ENCODE results near the gene ATG2B. TPM values are rescaled to one million over a fixed set of nuclear protein-coding genes. Genes with fewer than 3 reads are reported as not detected.
A peak's percentile ranks its signal among the peaks of the same experiment; 100 is the strongest.

ATG2B gene
- polyA plus RNA-seq, 4 donors, result 23.4 to 48.9 (median 35.0) TPM

DNA sequence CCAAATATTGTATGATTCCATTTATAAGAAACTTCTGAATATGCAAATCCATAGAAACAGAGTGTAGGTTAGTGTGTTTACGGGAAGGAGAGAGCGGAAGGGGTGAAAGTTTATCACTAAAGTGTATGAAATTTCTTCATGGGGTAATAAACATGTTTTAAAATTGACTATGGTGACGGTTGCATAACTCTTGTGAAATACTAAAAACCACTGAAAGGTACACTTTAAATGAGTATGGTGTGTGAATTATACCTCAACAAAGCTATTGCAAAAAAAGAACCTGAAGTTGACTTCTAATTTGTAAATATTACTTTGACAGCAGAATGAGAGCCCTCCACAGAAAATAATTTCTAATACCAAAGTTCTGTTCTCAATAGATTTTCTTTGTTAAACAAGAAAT lies 47.1 kb downstream of the ATG2B start:
- DNase-seq (ENCODE audit: low read depth in 4 of 4, low spot score in 2 of 4), result no peak

GRCh38 chr14:96310906-96311305 lies 52.2 kb downstream of the ATG2B start:
- DNase-seq (ENCODE audit: low read depth in 4 of 4, low spot score in 2 of 4), result no peak

GRCh38 chr14:96309896-96310330 lies 53.2 kb downstream of the ATG2B start:
- DNase-seq (ENCODE audit: low read depth in 4 of 4, low spot score in 2 of 4), result no peak

- peak in 1 of 4 donors; percentile 24 for DNase-seq (ENCODE audit: low read depth in 4 of 4, low spot score in 2 of 4)
Measured at GRCh38 chr14:96309133-96309895, 53.8 kb downstream of the ATG2B start.

DNA sequence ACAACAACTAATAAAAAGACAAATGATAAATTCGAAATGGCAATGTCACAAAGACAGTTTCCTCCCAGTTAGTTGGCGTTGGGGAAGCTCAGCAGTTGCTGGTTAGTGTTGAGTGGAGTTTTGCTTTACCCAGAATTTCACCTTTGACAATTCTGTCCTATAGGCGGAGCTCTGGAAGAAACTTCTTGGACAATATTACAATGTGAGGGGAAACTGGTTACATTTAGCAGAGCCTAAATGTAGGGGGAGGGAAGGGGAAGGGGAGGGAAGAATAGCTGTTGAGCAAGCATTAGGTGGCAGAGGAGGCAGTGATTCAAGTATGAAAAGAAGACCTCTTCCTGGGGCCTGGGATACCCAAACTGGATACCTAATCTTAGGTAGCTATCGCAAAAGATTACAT lies 55.7 kb downstream of the ATG2B start:
- no peak for DNase-seq (ENCODE audit: low read depth in 4 of 4, low spot score in 2 of 4)

DNA sequence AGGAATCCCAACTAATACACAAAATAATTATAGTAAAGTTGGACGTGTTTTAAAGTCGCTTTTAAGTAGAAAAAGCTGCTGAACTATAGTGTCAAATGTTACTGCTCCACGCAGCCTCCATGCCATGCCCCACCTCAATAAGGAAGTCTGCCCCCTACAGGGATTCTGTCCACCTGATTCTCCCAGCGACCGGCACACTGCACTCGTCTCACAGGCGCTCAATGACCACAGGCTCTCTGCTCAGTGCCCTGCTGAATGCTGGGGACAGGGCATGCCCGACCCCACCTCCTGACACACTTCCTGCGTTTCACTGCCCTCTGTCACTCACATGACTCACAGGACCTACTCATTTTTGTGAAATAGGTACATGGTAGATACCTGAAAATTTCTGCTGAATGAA lies 58.2 kb downstream of the ATG2B start:
- DNase-seq (ENCODE audit: low read depth in 4 of 4, low spot score in 2 of 4), result no peak

DNA sequence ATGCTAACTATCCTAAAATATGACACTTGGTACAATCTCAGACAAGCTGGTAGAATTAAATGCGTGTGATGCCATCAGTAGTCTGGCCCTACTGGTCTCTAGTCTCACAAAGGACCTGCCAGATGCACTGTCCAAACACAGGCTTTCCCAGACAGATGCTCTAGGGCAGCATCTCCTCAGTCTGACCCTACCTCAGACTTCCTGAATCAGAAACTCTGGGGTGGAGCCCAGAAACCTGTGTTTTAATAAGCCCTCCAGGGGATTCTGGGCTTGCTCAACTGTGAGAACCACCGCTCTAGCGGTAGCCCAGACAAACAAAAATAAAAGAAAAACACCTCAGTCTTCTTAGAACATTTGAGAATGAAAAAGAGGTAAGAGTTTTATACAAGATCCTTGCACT lies 59.2 kb downstream of the ATG2B start:
- DNase-seq (ENCODE audit: low read depth in 4 of 4, low spot score in 2 of 4), result no peak

DNA sequence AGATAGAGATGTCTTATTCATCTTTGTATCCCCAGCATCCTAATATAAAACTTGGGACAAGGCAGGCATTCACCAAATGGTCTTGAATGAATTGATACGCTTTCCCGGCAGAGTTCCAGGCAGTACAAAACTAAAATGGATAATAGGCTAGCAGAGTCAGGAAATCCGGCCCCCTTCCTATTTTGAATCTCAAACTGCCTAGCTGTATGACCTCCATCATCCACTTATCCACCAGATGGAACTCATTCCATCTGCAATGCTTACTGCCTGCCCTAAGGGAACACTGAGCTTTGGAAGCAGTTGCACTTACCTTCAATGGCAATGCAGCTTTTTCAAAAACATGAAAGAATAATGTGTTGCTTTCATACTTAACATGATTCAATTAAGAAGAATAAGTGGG lies 63.7 kb downstream of the ATG2B start:
- DNase-seq (ENCODE audit: low read depth in 4 of 4, low spot score in 2 of 4), result no peak

DNA sequence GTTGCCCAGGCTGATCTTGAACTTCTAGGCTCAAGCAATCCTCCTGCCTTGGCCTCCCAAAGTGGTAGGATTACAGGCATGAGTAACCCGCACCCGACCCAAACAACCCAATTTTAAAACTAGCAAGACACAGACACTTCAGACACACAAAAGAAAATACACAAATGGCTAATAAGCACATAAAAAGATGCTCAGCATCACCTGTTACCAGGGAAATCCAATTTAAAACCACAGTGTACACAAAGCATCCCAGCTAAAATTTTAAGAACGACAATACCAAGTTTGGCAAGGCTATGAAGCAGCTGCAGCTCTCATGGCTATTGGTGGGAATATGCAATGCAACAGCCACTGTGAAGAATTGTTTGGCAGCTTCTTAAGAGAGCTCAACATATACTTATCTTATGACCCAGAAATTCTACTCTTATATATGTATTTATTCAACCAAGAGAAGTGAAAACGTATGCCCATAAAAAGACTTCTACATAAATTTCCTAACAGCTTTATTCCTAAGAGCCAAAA lies 65.1 kb downstream of the ATG2B start:
- no peak for DNase-seq (ENCODE audit: low read depth in 4 of 4, low spot score in 2 of 4)

DNA sequence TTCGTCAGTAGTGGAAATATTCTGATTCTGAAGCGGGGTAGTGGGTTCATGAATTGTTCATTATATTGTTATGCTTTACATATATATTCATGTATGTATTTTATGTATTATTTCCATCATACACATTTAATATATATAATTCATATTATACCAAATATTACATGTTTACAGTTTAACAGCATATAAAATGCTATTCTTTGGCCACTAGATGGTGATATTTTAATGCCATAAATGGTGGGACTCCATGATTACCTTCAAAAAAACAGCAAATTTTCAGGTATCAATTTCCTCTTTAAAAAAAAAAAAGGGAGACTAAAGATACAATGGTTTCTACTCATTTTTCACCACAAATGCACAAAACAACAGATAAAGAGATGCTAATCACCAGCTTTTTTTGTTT lies 66.1 kb downstream of the ATG2B start:
- no peak for DNase-seq (ENCODE audit: low read depth in 4 of 4, low spot score in 2 of 4)

DNA sequence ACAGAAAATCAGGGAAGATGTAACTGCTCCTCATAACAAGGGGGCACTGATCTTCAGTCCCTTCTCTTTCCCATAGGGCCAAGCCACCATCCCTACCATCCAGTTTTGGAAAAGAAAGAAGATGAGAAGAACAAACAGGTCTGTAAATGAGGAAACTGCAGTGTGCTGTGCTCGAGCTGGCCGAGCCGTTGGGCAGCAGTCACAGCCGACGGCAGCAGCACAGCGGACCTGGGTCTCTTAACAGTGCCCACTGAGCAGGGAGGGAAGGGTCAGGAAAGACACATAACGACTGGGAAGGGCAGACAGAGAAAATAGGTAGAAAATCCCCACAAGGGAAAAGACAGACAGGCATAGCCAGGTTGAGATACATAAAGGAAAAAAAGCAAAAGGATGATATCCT lies 68.9 kb downstream of the ATG2B start:
- DNase-seq (ENCODE audit: low read depth in 4 of 4, low spot score in 2 of 4), result no peak

DNA sequence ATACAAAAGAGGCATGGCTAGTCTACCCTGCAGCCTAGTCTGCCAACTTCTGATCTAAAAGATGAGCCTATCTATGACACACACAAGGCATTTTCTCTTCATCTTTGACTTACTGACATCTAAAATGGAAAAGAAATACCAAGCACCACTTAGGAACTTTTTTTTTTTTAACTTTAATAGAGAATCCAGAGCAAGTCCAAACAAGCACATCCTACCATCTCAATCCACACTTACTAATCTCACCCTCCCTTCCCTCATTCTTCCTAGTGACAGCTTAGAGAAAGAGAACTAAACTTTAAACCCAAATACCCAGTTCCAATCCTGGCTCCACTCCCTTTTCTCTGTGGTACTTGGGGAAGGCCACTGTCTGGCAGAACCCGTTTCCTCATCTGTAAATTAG lies 75.3 kb downstream of the ATG2B start:
- DNase-seq (ENCODE audit: low read depth in 4 of 4, low spot score in 2 of 4), result no peak

DNA sequence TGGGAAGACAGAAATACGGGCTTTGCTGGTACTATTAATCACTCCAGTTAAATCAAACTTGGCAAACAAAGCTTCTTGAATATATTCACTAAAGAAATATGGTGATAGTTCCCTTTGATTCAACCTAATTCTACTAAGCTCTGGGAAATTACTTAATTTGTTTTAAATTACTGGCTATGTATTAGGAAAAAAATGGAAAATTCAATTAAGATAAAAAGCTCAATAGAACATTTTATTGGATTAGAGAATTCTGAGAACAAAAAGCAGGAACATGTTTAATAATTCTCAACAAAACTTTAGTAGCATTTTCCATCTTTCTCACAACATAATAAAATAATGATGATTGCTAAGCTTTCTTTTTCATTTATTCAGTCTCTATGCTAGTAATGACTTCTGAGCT lies 76.9 kb downstream of the ATG2B start:
- DNase-seq (ENCODE audit: low read depth in 4 of 4, low spot score in 2 of 4), result no peak

DNA sequence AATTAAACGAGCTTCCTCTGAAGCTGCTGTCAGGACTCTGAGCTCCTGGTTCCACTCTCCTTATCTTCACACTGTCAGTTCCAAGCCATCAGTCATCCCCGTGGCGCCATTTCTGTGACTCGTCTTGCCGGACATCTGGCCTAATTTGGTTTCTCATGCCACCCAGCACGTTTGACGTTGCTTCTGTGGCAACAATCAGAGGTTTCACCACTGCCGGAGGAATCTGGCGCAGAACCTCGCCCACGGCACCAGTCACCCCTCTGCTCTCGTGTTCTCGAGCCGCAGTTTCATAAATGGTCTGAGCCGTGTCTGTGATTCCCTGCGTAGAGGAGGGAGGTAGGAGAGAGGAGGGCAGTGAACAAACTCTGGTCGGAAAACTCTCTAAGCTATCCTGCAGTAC lies 77.5 kb downstream of the ATG2B start:
- DNase-seq (ENCODE audit: low read depth in 4 of 4, low spot score in 2 of 4), result no peak

DNA sequence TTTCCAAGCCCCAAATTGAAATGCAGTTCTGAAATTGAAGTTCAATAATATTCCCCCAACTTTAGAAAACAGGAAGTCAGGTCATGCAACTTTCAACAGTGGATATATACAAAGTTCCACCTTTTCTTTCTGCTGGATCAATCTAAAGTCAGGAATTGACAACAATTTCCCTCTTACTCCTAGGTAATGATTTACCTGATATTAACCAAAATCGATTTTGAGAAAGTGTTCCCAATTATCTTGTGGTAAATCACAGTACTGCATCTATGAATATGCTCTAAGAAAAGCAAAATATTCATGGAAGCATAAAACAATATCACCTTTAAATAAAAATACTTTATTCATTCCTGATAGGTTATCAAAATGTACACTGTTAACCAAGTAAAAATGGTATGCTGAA lies 78.7 kb downstream of the ATG2B start:
- no peak for DNase-seq (ENCODE audit: low read depth in 4 of 4, low spot score in 2 of 4)

- no peak for DNase-seq (ENCODE audit: low read depth in 4 of 4, low spot score in 2 of 4)
Measured at GRCh38 chr14:96284008-96284407, 79.1 kb downstream of the ATG2B start.

GRCh38 chr14:96281486-96281885 lies 81.7 kb downstream of the ATG2B start:
- no peak for DNase-seq (ENCODE audit: low read depth in 4 of 4, low spot score in 2 of 4)

DNA sequence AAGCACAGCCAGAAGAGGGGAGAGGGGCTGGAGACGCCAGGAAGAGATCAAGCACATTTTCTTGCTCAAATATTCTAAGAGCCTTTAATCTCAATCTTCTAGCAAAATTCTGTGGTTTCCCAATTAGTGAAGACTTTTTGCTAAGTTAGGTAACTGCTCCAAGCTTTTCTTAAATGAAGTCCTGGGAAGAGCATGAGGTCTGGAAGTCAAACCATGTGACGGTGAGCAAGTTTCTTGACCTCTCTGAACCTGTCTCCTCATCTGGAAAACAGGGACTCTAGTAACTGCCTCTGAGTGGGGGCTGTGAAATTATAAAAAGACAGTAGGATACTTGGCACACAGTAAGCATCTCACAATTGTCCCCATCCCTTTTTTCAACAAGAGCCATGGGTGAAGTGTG lies 83.0 kb downstream of the ATG2B start:
- DNase-seq (ENCODE audit: low read depth in 4 of 4, low spot score in 2 of 4), result no peak

GRCh38 chr14:96279564-96279963 lies 83.6 kb downstream of the ATG2B start:
- DNase-seq (ENCODE audit: low read depth in 4 of 4, low spot score in 2 of 4), result no peak

DNA sequence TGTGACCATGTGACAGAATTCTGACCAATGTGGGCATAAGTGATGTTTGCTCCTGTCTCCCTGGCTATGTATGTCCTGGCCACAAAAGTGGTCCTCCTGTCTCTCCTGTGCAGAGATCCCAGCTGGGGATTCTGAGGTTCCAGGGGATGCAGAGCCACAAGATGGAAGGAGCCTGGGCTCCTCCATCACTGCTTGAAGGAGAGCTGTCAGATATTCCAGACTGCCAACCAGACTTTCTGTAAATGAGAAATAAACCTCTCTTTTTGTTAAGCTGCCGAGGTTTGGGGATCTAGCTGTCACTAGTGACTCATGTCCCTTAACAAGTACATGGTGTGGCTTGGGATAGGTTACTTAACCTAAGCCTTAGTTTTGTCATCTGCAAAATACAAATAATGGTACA lies 85.3 kb downstream of the ATG2B start:
- no peak for DNase-seq (ENCODE audit: low read depth in 4 of 4, low spot score in 2 of 4)

GRCh38 chr14:96275177-96276112 lies 87.7 kb downstream of the ATG2B start:
- peak in 1 of 4 donors; percentile 47 for DNase-seq (ENCODE audit: low read depth in 4 of 4, low spot score in 2 of 4)

DNA sequence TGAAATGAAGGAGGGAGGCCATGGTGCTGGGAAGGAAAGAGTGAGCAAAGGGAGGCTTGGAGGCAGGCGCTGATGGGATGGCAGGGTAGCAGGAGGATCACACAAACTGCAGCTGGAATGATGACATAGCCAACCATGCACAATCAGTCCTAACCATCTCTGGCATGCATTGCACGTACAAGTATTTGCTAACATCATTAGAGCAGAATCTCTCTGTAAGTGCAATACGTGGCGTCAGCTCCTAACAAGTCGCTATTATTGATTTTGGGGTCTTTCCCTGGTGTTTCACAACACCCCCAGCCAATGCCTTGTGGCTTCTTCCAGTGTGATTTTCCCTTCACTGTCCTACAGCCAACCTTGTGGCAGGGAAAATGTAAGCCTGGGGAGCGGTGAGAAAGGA lies 88.6 kb downstream of the ATG2B start:
- no peak for DNase-seq (ENCODE audit: low read depth in 4 of 4, low spot score in 2 of 4)

Data from left renal cortex interstitium (tissue), 4 donors.